H9 (cell line): ENCODE measurements around the gene ARFGEF3. TPM values are rescaled to one million over a fixed set of nuclear protein-coding genes. Genes with fewer than 3 reads are reported as not detected.

Experiments
- DNase-seq: peaks from one replicate; pipeline ENCODE4 v3.0.0-alpha.2; 2017
- H2AFZ ChIP-seq: one replicate; pipeline ENCODE4 v1.6.1; 2013; ENCODE audit warnings: mild to moderate bottlenecking, low read length, control low read depth, moderate library complexity
- H2AK5ac ChIP-seq: 2 replicates; pipeline ENCODE4 v1.6.1; 2013; ENCODE audit warnings: low read length, control low read depth, mixed read lengths; ENCODE audit not compliant: insufficient read length
- H2BK120ac ChIP-seq: one replicate; pipeline ENCODE4 v1.6.1; 2013; ENCODE audit warnings: low read depth, mild to moderate bottlenecking, low read length, control low read depth, inconsistent platforms; ENCODE audit not compliant: poor library complexity, severe bottlenecking
- H2BK12ac ChIP-seq: 2 replicates; pipeline ENCODE4 v1.6.1; 2013; ENCODE audit warnings: low read length, control low read depth, mixed read lengths, low read depth; ENCODE audit not compliant: insufficient read length
- H2BK15ac ChIP-seq: 2 replicates; pipeline ENCODE4 v1.6.1; 2013; ENCODE audit warnings: low read depth, low read length, control low read depth
- H2BK20ac ChIP-seq: one replicate; pipeline ENCODE4 v1.6.1; 2013; ENCODE audit warnings: low read depth, mild to moderate bottlenecking, low read length, control low read depth, inconsistent platforms; ENCODE audit not compliant: poor library complexity, severe bottlenecking
- H2BK5ac ChIP-seq: 2 replicates; pipeline ENCODE4 v1.6.1; 2013; ENCODE audit warnings: low read length, control low read depth, mixed read lengths; ENCODE audit not compliant: insufficient read length
- H3K14ac ChIP-seq: 2 replicates; pipeline ENCODE4 v1.6.1; 2013; ENCODE audit warnings: low read length, control low read depth; ENCODE audit not compliant: insufficient read depth
- H3K18ac ChIP-seq: 2 replicates; pipeline ENCODE4 v1.6.1; 2013; ENCODE audit warnings: low read depth, mild to moderate bottlenecking, mixed read lengths, low read length, control low read depth; ENCODE audit not compliant: insufficient read length
- H3K23ac ChIP-seq: 2 replicates; pipeline ENCODE4 v1.6.1; 2013; ENCODE audit warnings: low read length, control low read depth, mixed read lengths, low read depth; ENCODE audit not compliant: insufficient read length
- H3K23me2 ChIP-seq: 2 replicates; pipeline ENCODE4 v1.6.1; 2013; ENCODE audit warnings: low read depth, mild to moderate bottlenecking, mixed read lengths, low read length, control low read depth; ENCODE audit not compliant: insufficient read length, poor library complexity, severe bottlenecking
- H3K27ac ChIP-seq: 2 replicates; pipeline ENCODE4 v1.5.1; 2013; ENCODE audit warnings: low read length, control low read depth, mixed read lengths, low read depth; ENCODE audit not compliant: insufficient read length
- H3K27me3 ChIP-seq: 2 replicates; pipeline ENCODE4 v1.6.1; 2013; ENCODE audit warnings: low read length, control low read depth, inconsistent platforms; ENCODE audit not compliant: insufficient read depth
- H3K4ac ChIP-seq: 2 replicates; pipeline ENCODE4 v1.6.1; 2013; ENCODE audit warnings: low read depth, mild to moderate bottlenecking, control low read depth, inconsistent platforms, low read length, moderate library complexity
- H3K4me1 ChIP-seq: 2 replicates; pipeline ENCODE4 v1.6.1; 2013; ENCODE audit warnings: low read length, control low read depth, inconsistent platforms; ENCODE audit not compliant: insufficient read depth
- H3K4me2 ChIP-seq: 2 replicates; pipeline ENCODE4 v1.6.1; 2013; ENCODE audit warnings: low read length, control low read depth, mixed read lengths; ENCODE audit not compliant: insufficient read length, insufficient read depth
- H3K56ac ChIP-seq: 2 replicates; pipeline ENCODE4 v1.6.1; 2013; ENCODE audit warnings: low read depth, mild to moderate bottlenecking, mixed read lengths, low read length, control low read depth; ENCODE audit not compliant: insufficient read length
- H3K79me1 ChIP-seq: 2 replicates; pipeline ENCODE4 v1.6.1; 2013; ENCODE audit warnings: low read depth, mild to moderate bottlenecking, moderate library complexity, low read length, control low read depth, inconsistent platforms; ENCODE audit not compliant: insufficient read depth, poor library complexity, severe bottlenecking
- H3K79me2 ChIP-seq: 2 replicates; pipeline ENCODE4 v1.6.1; 2013; ENCODE audit warnings: low read length, control low read depth, inconsistent platforms; ENCODE audit not compliant: insufficient read depth
- H3K9ac ChIP-seq: 2 replicates; pipeline ENCODE4 v1.6.1; 2013; ENCODE audit warnings: low read length, control low read depth, mixed read lengths; ENCODE audit not compliant: insufficient read length; ENCODE audit errors: extremely low read depth
- H3K9me3 ChIP-seq: one replicate; pipeline ENCODE4 v1.6.1; 2013; ENCODE audit warnings: low read depth, low read length, inconsistent platforms; ENCODE audit not compliant: control insufficient read depth
- H3T11ph ChIP-seq: one replicate; pipeline ENCODE4 v1.6.1; 2013; ENCODE audit warnings: mild to moderate bottlenecking, low read length, control low read depth, inconsistent platforms
- H4K20me1 ChIP-seq: one replicate; pipeline ENCODE4 v1.6.1; 2013; ENCODE audit not compliant: control insufficient read depth, insufficient read length, insufficient read depth
- H4K5ac ChIP-seq: 2 replicates; pipeline ENCODE4 v1.6.1; 2013; ENCODE audit warnings: low read depth, mild to moderate bottlenecking, mixed read lengths, low read length, control low read depth; ENCODE audit not compliant: insufficient read length
- H4K8ac ChIP-seq: replicated peaks from 2 replicates; pipeline ENCODE4 v1.6.1; 2013; ENCODE audit warnings: low read length, control low read depth, mixed read lengths, low read depth; ENCODE audit not compliant: insufficient read length
- H4K91ac ChIP-seq: 2 replicates; pipeline ENCODE4 v1.6.1; 2013; ENCODE audit warnings: low read depth, mild to moderate bottlenecking, moderate library complexity, mixed read lengths, low read length, control low read depth; ENCODE audit not compliant: insufficient read length
- H3K27ac Mint-ChIP-seq, 3 experiments: 2 replicates in 2 of 3; 3 replicates in 1 of 3; pipeline ENCODE4 v1.8.0; 2020 to 2021; ENCODE audit warnings: mixed read lengths in 3 of 3, mild to moderate bottlenecking in 1 of 3, moderate library complexity in 1 of 3
- H3K27me3 Mint-ChIP-seq: 2 replicates; pipeline ENCODE4 v1.8.0; 2021; ENCODE audit warnings: low read depth, mild to moderate bottlenecking, moderate library complexity, mixed read lengths
- H3K36me3 Mint-ChIP-seq, 3 experiments: 2 replicates in 2 of 3; 3 replicates in 1 of 3; pipeline ENCODE4 v1.8.0; 2020 to 2021; ENCODE audit warnings: low read depth in 3 of 3, mixed read lengths in 3 of 3; ENCODE audit not compliant: insufficient read depth in 1 of 3
- H3K4me1 Mint-ChIP-seq, 2 experiments: 2 replicates each; pipeline ENCODE4 v1.8.0; 2020; ENCODE audit warnings: mixed read lengths in 2 of 2
- H3K4me3 Mint-ChIP-seq, 2 experiments: 2 replicates in 1 of 2; 3 replicates in 1 of 2; pipeline ENCODE4 v1.8.0; 2020 to 2021; ENCODE audit warnings: mild to moderate bottlenecking in 2 of 2, mixed read lengths in 2 of 2, moderate library complexity in 1 of 2
- H3K9me3 Mint-ChIP-seq, 2 experiments: 2 replicates in 1 of 2; 3 replicates in 1 of 2; pipeline ENCODE4 v1.8.0; 2020; ENCODE audit warnings: mild to moderate bottlenecking in 2 of 2, mixed read lengths in 2 of 2, moderate library complexity in 1 of 2
- CTCF ChIP-seq: fragments of 200-600 bp; sonication (generic); conservative IDR thresholded peaks from 3 replicates; pipeline ENCODE4 v1.8.0; 2021; ENCODE audit warnings: antibody characterized with exemption, mild to moderate bottlenecking
- WGBS: extraction: QIAGEN DNeasy Blood & Tissue Kit; methylation state at CpG from one replicate; pipeline ENCODE4 v1.1.7; 2013; ENCODE audit warnings: missing lambda C conversion rate, low lambda C conversion rate, mixed read lengths; ENCODE audit not compliant: insufficient read length; ENCODE audit errors: extremely low coverage; 5-methylcytosine and 5-hydroxymethylcytosine counted together
- total RNA-seq: library from RNA; stranded (reverse); gene quantifications from 2 replicates; pipeline ENCODE4 v1.2.1, GENCODE V29; 2021

Gene ARFGEF3
- total RNA-seq, 1 experiment from 2014 or later: 13.7 TPM

- Histone ChIP-seq H2BK5ac (no peak overlapping the region), H3K27ac (no peak overlapping the region), H3K9me3 (no peaks in the 10 kb centered on the region), H4K91ac (no peak overlapping the region), H3K14ac (no peak overlapping the region), H3T11ph (no peak overlapping the region), H3K56ac (no peak overlapping the region), H3K18ac (no peak overlapping the region), H3K23me2 (no peaks in the 10 kb centered on the region), H2BK12ac (no peak overlapping the region), H2BK15ac (no peak overlapping the region), H2AK5ac (no peak overlapping the region), H3K79me1 (no peaks in the 10 kb centered on the region), H4K8ac (no peak overlapping the region), H2AFZ (no peak overlapping the region), H4K5ac (no peak overlapping the region), H3K4me2 (no peak overlapping the region), H3K27me3 (no peaks in the 10 kb centered on the region), H3K4me1 (no peaks in the 10 kb centered on the region), H3K4ac (no peak overlapping the region), H3K79me2 (no peaks in the 10 kb centered on the region), H4K20me1 (no peaks in the 10 kb centered on the region), H3K23ac (no peak overlapping the region), H3K9ac (no peak overlapping the region), H2BK20ac (no peak overlapping the region), H2BK120ac (no peak overlapping the region)
- Mint-ChIP-seq H3K4me1 (peaks cover 20 to 26% of the 10 kb centered on the region in 2 experiments), H3K27ac (peak overlapping the region in 1 of 3 experiments; percentile 6; a peak in 3 of 7 replicates), H3K9me3 (no peaks in the 10 kb centered on the region), H3K36me3 (no peaks in the 10 kb centered on the region), H3K4me3 (no peak overlapping the region), H3K27me3 (no peaks in the 10 kb centered on the region)
- WGBS: no CpG with 5 or more reads among the region's 4 CpGs
- TF ChIP-seq CTCF: no peak
- no peak for DNase-seq
Measured at GRCh38 chr6:138226700-138227315, 65.1 kb downstream of the ARFGEF3 start.
